AG08395 (cell line): ENCODE measurements around the gene ELOVL5.
"Not testable (repeated sequence)": the region's sequence is repeated elsewhere in the genome, so short reads cannot be mapped to it uniquely, and the experiment has no call there.

ENCODE experiments used
- DNase-seq: peaks from one replicate; pipeline ENCODE4 v3.0.0; 2012; ENCODE audit warnings: mixed read lengths, low spot score

Gene ELOVL5

DNA sequence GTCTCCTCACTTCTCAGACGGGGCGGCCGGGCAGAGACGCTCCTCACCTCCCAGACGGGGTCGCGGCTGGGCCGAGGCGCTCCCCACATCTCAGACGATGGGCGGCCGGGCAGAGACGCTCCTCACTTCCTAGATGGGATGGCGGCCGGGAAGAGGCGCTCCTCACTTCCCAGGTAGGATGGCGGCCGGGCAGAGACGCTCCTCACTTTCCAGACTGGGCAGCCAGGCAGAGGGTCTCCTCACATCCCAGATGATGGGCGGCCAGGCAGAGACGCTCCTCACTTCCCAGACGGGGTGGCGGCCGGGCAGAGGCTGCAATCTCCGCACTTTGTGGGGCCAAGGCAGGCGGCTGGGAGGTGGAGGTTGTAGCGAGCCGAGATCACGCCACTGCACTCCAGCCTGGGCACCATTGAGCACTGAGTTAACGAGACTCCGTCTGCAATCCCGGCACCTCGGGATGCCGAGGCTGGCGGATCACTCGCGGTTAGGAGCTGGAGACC, 43.2 kb downstream of the ELOVL5 start:
- not testable (repeated sequence) for DNase-seq

- not testable (repeated sequence) for DNase-seq
Measured at GRCh38 chr6:53304953-53305352, 43.8 kb downstream of the ELOVL5 start.

DNA sequence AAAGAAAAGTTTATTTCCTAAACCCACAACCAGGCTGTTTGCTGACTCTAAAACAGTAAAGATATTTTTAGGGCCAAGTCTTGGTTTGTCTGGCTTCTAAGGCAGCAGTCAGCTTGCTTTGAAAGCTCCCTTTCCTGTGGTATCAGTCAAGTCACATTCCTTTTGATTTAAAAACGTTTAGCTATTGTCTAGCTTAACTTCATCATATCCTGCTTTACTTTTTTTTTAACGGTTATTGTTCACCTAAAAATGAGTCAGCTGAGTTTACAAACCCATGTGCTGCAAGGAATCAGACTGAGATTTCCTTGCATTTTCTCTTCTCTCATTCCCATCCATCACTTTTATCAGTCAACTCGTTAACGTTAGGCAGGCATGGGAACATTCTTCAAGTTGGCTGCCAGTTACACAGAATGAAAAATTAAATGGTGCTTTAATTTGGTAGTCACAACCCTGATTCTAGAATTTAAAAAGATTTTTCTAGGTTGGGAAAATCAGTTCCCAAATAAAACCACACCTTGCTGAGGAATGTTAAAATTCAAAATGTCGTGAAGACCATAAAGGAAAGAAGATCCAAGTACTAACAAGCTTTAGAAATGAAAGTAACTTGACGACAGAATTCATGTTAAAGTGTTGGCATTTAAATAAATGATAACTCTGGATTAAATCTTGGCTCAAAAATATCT, 45.9 kb downstream of the ELOVL5 start:
- DNase-seq: peak; percentile 78

- DNase-seq: no peak
Measured at GRCh38 chr6:53301801-53302537, 46.8 kb downstream of the ELOVL5 start.

GRCh38 chr6:53300656-53301551, 47.8 kb downstream of the ELOVL5 start:
- peak; percentile 29 for DNase-seq

- DNase-seq: no peak
Measured at GRCh38 chr6:53299331-53300005, 49.3 kb downstream of the ELOVL5 start.

- no peak for DNase-seq
Measured at GRCh38 chr6:53297004-53297403, 51.7 kb downstream of the ELOVL5 start.

- no peak for DNase-seq
Measured at GRCh38 chr6:53295176-53295575, 53.6 kb downstream of the ELOVL5 start.

DNA sequence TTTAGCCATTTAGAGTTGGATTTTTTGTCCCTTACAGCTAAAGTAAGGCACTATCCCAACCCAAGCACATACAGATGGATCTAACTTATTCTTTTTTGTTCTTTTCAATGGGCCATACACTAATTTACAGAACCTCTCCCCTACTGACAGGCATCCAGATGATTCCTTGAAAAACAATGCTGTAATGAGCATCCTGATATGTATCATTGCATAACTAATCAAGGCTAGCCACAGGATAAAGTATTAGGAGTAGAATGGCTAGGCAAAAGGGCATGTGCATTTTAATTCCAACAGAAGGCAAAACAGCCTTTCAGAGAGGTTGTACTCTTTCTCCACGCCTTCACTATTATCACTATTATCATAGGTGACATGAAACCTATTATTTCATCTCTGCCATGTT, 54.1 kb downstream of the ELOVL5 start:
- DNase-seq: peak; percentile 20

- peak; percentile 15 for DNase-seq
Measured at GRCh38 chr6:53294095-53294494, 54.7 kb downstream of the ELOVL5 start.

DNA sequence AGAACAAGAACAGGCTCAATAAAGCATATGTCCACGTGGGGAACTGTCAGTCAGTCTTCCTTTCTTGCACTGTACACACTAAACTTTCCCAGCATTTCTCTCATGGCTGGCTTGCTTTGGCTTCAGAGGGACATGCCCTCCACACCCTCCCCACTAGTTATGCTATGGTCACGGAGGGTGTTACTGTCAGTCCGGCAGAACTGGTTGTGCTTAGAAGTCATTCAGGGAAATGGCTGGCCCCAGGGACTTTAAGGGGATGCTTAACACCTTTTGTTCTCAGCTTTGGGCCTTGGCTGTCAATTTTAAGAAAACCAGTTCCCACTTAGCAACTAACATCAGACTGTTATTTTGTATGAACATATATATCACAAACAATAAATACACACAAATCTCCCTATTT, 55.1 kb downstream of the ELOVL5 start:
- no peak for DNase-seq

DNA sequence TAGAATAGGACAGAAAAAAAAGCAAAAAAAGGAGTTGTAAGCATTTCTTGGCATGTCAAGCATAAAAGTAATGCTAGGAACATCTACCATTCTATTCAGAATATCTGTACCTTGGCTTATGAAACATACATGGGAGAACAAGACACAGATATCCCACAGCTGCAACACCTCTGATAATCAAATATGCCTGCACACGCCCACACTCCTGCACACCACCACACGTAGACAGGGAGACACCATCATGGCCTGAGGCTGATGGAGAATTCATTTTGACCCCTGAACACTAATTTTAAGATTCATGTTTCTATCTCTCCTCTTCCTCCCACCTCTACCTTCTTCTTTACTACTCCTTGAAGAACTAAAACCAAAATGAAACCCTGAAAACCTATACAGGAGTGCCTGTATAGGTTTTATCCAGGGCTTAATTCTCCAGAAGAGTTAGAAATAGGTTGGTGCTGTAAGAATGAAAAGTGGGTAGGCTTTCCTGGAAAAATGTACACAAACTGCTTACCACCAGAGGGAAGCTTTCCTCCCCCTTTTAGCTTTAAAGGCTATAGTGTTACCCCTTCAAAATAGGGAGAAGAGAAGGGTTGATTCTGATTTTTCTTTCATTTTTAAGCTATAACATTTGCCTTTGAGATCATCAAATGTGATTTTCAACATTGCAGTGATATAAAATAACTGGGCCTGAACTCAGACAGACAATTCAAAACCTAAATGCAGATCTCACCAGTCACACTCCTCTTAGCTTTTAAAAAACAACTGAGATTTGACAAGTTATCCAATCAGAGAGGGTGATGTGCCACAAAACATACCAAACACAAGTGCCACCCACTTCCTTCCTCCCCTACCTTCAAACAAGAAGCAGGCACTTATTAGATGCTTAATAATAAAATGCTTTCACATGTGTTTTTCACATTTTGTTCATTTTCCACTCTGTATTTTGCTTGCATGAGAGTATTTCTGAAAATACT, 57.9 kb downstream of the ELOVL5 start:
- no peak for DNase-seq

DNA sequence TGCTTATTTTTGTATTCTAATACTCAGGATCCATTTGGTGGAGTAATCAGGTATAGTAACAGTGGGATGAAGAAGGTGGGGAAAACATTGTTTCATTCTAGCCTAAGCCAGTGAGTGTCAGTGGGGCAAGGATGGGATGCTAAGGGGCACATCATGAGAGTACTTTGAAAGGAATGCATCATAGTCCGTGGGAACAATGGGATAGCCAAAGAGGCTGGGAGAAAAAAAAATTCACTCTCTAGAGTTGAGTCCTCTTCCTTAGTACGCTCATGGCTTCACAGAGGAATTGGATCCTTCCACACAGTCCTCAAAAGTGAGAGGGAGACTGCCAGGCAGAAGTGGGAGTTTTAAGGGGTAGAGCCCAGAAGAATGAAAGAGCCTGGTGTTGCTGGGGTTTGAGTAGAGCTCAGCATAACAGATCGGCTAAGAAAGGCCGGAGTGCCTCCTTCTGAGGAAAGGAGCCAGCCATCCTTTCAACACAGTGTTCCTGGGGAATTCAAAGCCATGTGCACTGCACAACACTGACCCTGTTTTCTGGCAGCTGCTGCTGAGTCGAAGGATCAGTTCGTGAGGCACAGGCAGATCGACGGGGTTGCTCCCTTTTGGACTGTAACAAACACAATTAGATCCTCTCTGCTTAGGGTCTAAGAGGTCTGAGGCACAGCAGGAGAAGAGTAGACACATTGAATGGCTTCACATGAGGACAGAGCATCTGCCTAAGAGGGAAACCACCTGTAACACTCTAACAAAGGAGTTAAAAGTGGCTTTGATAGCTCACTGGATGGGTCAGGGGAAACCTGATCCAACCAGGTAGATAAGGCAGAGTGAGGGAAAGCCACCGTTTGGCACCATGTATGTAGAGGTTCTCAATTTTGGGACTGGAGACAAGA, 61.2 kb downstream of the ELOVL5 start:
- DNase-seq: no peak

- no peak for DNase-seq
Measured at GRCh38 chr6:53284901-53285300, 63.8 kb downstream of the ELOVL5 start.

- DNase-seq: peak; percentile 32
Measured at GRCh38 chr6:53282741-53283140, 66.0 kb downstream of the ELOVL5 start.

GRCh38 chr6:53282234-53282633, 66.5 kb downstream of the ELOVL5 start:
- peak; percentile 26 for DNase-seq

- no peak for DNase-seq
Measured at GRCh38 chr6:53281518-53282215, 67.1 kb downstream of the ELOVL5 start.

- DNase-seq: no peak
Measured at GRCh38 chr6:53280207-53280606, 68.5 kb downstream of the ELOVL5 start.

DNA sequence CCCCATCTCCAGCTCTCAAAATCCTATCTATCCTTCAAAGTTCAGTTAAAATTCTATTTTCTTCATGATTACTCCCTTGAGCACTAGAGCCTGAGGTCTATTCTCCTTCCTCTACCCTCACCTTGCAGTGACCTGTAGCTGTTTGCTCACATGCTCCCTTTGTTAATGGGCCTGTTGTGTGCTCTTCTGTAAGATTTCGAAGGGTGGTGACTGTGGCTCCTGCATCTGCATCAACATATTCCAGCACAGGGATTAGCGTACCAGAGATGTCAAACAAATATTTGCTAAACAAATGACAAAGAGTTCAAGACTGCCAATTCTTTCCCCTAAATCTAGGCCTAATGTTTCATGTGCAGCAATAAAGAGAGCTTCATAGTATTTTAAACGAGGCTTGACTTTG, 69.5 kb downstream of the ELOVL5 start:
- no peak for DNase-seq
